Stimulated activated CD4-positive, alpha-beta T cell treated with anti-CD3 and anti-CD28 coated beads, TNF-alpha, amount 100 ng/mL, for 4 hours (primary cell): ENCODE results near the gene MYH11.
"Not testable (repeated sequence)": the region's sequence is repeated elsewhere in the genome, so short reads cannot be mapped to it uniquely, and the experiment has no call there.

Experiments used
- DNase-seq, 3 experiments: peaks; one replicate each; pipeline ENCODE4 v3.0.0-alpha.2; 2020; ENCODE audit warnings: low read depth in 3 of 3

The MYH11 gene

GRCh38 chr16:15876503-15876902, 19.7 kb upstream of the MYH11 start:
- no peak for DNase-seq

GRCh38 chr16:15874745-15875314, 18.0 kb upstream of the MYH11 start:
- no peak for DNase-seq

GRCh38 chr16:15873737-15874136, 16.9 kb upstream of the MYH11 start:
- no peak for DNase-seq

- no peak for DNase-seq
These were observed 16.5 kb upstream of the MYH11 start for GRCh38 chr16:15873301-15873700.

GRCh38 chr16:15870011-15870410, 13.2 kb upstream of the MYH11 start:
- no peak for DNase-seq

GRCh38 chr16:15866451-15866850, 9.6 kb upstream of the MYH11 start:
- DNase-seq: no peak

GRCh38 chr16:15865742-15866141, 8.9 kb upstream of the MYH11 start:
- no peak for DNase-seq

GRCh38 chr16:15864939-15865338, 8.1 kb upstream of the MYH11 start:
- no peak for DNase-seq

- no peak for DNase-seq
These were observed 5.2 kb upstream of the MYH11 start for GRCh38 chr16:15861996-15862395.

- DNase-seq: no peak
These were observed 2.3 kb upstream of the MYH11 start for GRCh38 chr16:15858921-15859668.

GRCh38 chr16:15857724-15858560, 1.1 kb upstream of the MYH11 start:
- DNase-seq: no peak

- no peak for DNase-seq
These were observed 646 bp downstream of the MYH11 start for GRCh38 chr16:15856182-15856581.

- DNase-seq: no peak
These were observed 1.2 kb downstream of the MYH11 start for GRCh38 chr16:15855704-15856003.

GRCh38 chr16:15854906-15855703, 1.7 kb downstream of the MYH11 start:
- no peak for DNase-seq

- no peak for DNase-seq
These were observed 2.8 kb downstream of the MYH11 start for GRCh38 chr16:15854061-15854460.

- no peak for DNase-seq
These were observed 3.8 kb downstream of the MYH11 start for GRCh38 chr16:15853021-15853420.

GRCh38 chr16:15850555-15850954, 6.3 kb downstream of the MYH11 start:
- DNase-seq: not testable (repeated sequence)

- DNase-seq: no peak
These were observed 7.4 kb downstream of the MYH11 start for GRCh38 chr16:15849209-15849981.

- DNase-seq: no peak
These were observed 9.1 kb downstream of the MYH11 start for GRCh38 chr16:15847611-15848175.

GRCh38 chr16:15846510-15846909, 10.3 kb downstream of the MYH11 start:
- no peak for DNase-seq
